ENCODE measurements around the gene SYT15. TPM values are rescaled to one million over a fixed set of nuclear protein-coding genes. Genes with fewer than 3 reads are reported as not detected.

The SYT15 gene
- polyA plus RNA-seq, 1 of the 3 experiments (the other 2 are of a cell fraction): 0.07 TPM

- TF ChIP-seq USF1 (IDR thresholded peaks at IDR 0.05; ENCODE audit: borderline replicate concordance, low read depth) (no peak), FOXM1 (IDR thresholded peaks at IDR 0.05; ENCODE audit: low read depth) (no peak)
These were observed 40.8 kb upstream of the SYT15 start (continued) for GRCh38 chr10:46538155-46538554.

GRCh38 chr10:46538717-46539426, 40.1 kb upstream of the SYT15 start:
- H3K27me3 ChIP-seq (ENCODE audit: insufficient read depth): no peaks in the 10 kb centered on the region
- TF ChIP-seq RCOR1 (IDR thresholded peaks at IDR 0.05; ENCODE audit: low read length) (no peak), TCF12 (IDR thresholded peaks at IDR 0.05) (no peak), NFIC (IDR thresholded peaks at IDR 0.05; ENCODE audit: borderline replicate concordance) (no peak), POLR2AphosphoS5 (IDR thresholded peaks at IDR 0.05; ENCODE audit: low read depth, low read length) (no peak), TEAD4 (IDR thresholded peaks at IDR 0.05; ENCODE audit: borderline replicate concordance, insufficient read depth) (no peak), EZH2phosphoT487 (IDR thresholded peaks at IDR 0.05; ENCODE audit: borderline replicate concordance, low read depth) (no peak), MEF2A (IDR thresholded peaks at IDR 0.05; ENCODE audit: borderline replicate concordance, low read depth) (no peak), RXRA (IDR thresholded peaks at IDR 0.05; ENCODE audit: borderline replicate concordance, low read depth) (no peak), MXI1 (IDR thresholded peaks at IDR 0.05; ENCODE audit: low read depth, low read length) (no peak), SMC3 (IDR thresholded peaks at IDR 0.05; ENCODE audit: low read depth, low read length) (no peak), MAX (IDR thresholded peaks at IDR 0.05; ENCODE audit: low read depth) (no peak)
- H3K4me1 ChIP-seq (ENCODE audit: control insufficient read depth in 1 of 2, insufficient read depth in 2 of 2, low read depth in 1 of 2, low read length in 1 of 2): no peaks in the 10 kb centered on the region
- H3K9me3 ChIP-seq: no peaks in the 10 kb centered on the region
- no peaks in the 10 kb centered on the region for H3K9me2 ChIP-seq
- H4K20me1 ChIP-seq (ENCODE audit: insufficient read depth): no peaks in the 10 kb centered on the region
- H3K27ac ChIP-seq (ENCODE audit: low read depth in 2 of 2, low read length in 1 of 2): no peak overlapping the region
- H3K79me2 ChIP-seq (ENCODE audit: insufficient read depth): no peaks in the 10 kb centered on the region
- CTCF ChIA-PET: interaction anchor here (1.4 to 3.2 kb wide), 2 partner anchors 11 to 27 kb away, joined by 5 to 14 read pairs; no protein-coding TSS in a partner anchor
- no peaks in the 10 kb centered on the region for H3F3A ChIP-seq (replicated peaks; ENCODE audit: insufficient read depth)
- no peaks in the 10 kb centered on the region for H3K36me3 ChIP-seq (replicated peaks in 1 of 2; ENCODE audit: control insufficient read depth in 1 of 2, insufficient read depth in 2 of 2, low read length in 1 of 2)
- H2AFZ ChIP-seq (ENCODE audit: low read depth): no peak overlapping the region
- WGBS (ENCODE audit: low lambda C conversion rate): 60% methylated on average over 3 of the region's 3 CpGs
- POLR2A ChIA-PET: no interaction called here
- H3K9ac ChIP-seq: no peak overlapping the region
- H3K4me3 ChIP-seq (ENCODE audit: low read depth in 2 of 2, low read length in 1 of 2): no peak overlapping the region
- no peak overlapping the region for H3K4me2 ChIP-seq
- DNase-seq: no peak

- 63% methylated on average over 14 of the region's 14 CpGs for WGBS (ENCODE audit: low lambda C conversion rate)
- Histone ChIP-seq H2AFZ (ENCODE audit: low read depth) (peak overlapping the region; percentile 44; the same call in 1 of the 2 replicates), H3F3A (replicated peaks; ENCODE audit: insufficient read depth) (no peaks in the 10 kb centered on the region), H3K27me3 (ENCODE audit: insufficient read depth) (no peaks in the 10 kb centered on the region), H3K36me3 (replicated peaks in 1 of 2; ENCODE audit: control insufficient read depth in 1 of 2, insufficient read depth in 2 of 2, low read length in 1 of 2) (no peaks in the 10 kb centered on the region), H3K4me2 (no peak overlapping the region), H3K9ac (no peak overlapping the region), H3K9me2 (no peaks in the 10 kb centered on the region), H4K20me1 (ENCODE audit: insufficient read depth) (no peaks in the 10 kb centered on the region), H3K4me1 (ENCODE audit: control insufficient read depth in 1 of 2, insufficient read depth in 2 of 2, low read depth in 1 of 2, low read length in 1 of 2) (peaks cover 0 to 2% of the 10 kb centered on the region in 2 experiments; a peak in 1 of 4 replicates), H3K9me3 (no peaks in the 10 kb centered on the region), H3K4me3 (ENCODE audit: low read depth in 2 of 2, low read length in 1 of 2) (no peak overlapping the region), H3K79me2 (ENCODE audit: insufficient read depth) (no peaks in the 10 kb centered on the region), H3K27ac (ENCODE audit: low read depth in 2 of 2, low read length in 1 of 2) (no peak overlapping the region)
- no peak for DNase-seq
- POLR2A ChIA-PET: no interaction called here
- TF ChIP-seq YY1 (IDR thresholded peaks at IDR 0.05; ENCODE audit: low read depth): no peak
- no peak for TF ChIP-seq MXI1 (IDR thresholded peaks at IDR 0.05; ENCODE audit: low read depth, low read length)
- no peak for TF ChIP-seq FOXJ3 (CRISPR knock-in tag; IDR thresholded peaks at IDR 0.05)
- TF ChIP-seq PBX3 (IDR thresholded peaks at IDR 0.05): no peak
- no peak for TF ChIP-seq REST (IDR thresholded peaks at IDR 0.05; ENCODE audit: low read depth, low read length)
- no peak for TF ChIP-seq POLR2AphosphoS5 (IDR thresholded peaks at IDR 0.05; ENCODE audit: low read depth, low read length)
- no peak for TF ChIP-seq TCF12 (IDR thresholded peaks at IDR 0.05)
- no peak for TF ChIP-seq MEF2A (IDR thresholded peaks at IDR 0.05; ENCODE audit: borderline replicate concordance, low read depth)
- TF ChIP-seq TEAD4 (IDR thresholded peaks at IDR 0.05; ENCODE audit: borderline replicate concordance, insufficient read depth): no peak
- no peak for TF ChIP-seq RAD21 (IDR thresholded peaks at IDR 0.05; ENCODE audit: low read length)
- no peak for TF ChIP-seq RXRA (IDR thresholded peaks at IDR 0.05; ENCODE audit: borderline replicate concordance, low read depth)
- CTCF ChIA-PET: interaction anchor here (0.8 to 3.2 kb wide), 7 partner anchors 9 to 26 kb away, joined by 3 to 14 read pairs (median 5); no protein-coding TSS in a partner anchor
These were observed 39.1 kb upstream of the SYT15 start for GRCh38 chr10:46539596-46540411.
